ENCODE results near the gene BCAP31.
"Not testable (repeated sequence)": the region's sequence is repeated elsewhere in the genome, so short reads cannot be mapped to it uniquely, and the experiment has no call there.

Gene BCAP31

GRCh38 chrX:153714256-153714655 is 9.9 kb downstream of the BCAP31 start:
- TF ChIP-seq MAX (IDR thresholded peaks at IDR 0.05; ENCODE audit: low read depth, low read length) (no peak), CTCF (IDR thresholded peaks at IDR 0.05; ENCODE audit: low read depth, low read length) (no peak), MYC (IDR thresholded peaks at IDR 0.05; ENCODE audit: low read depth, low read length) (no peak), POLR2A (IDR thresholded peaks at IDR 0.05; ENCODE audit: extremely low read depth, insufficient read length) (no peak)
- no peak for DNase-seq (ENCODE audit: low read depth)

GRCh38 chrX:153709726-153710674 is 14.2 kb downstream of the BCAP31 start:
- no peak for TF ChIP-seq MAX (IDR thresholded peaks at IDR 0.05; ENCODE audit: low read depth, low read length)
- no peak for TF ChIP-seq POLR2A (IDR thresholded peaks at IDR 0.05; ENCODE audit: extremely low read depth, insufficient read length)
- TF ChIP-seq MYC (IDR thresholded peaks at IDR 0.05; ENCODE audit: low read depth, low read length), result no peak
- TF ChIP-seq CTCF (IDR thresholded peaks at IDR 0.05; ENCODE audit: low read depth, low read length), result no peak
- no peak overlapping the region for H3K4me3 ChIP-seq (ENCODE audit: low read depth, low read length)
- no peak for DNase-seq (ENCODE audit: low read depth)

More at GRCh38 chrX:153714256-153714655, 9.9 kb downstream of the BCAP31 start:
- H3K4me3 ChIP-seq (ENCODE audit: low read depth, low read length), result no peak overlapping the region

GRCh38 chrX:153708415-153708814 is 15.8 kb downstream of the BCAP31 start:
- peak; percentile 65 for DNase-seq (ENCODE audit: low read depth)
- TF ChIP-seq CTCF (IDR thresholded peaks at IDR 0.05; ENCODE audit: low read depth, low read length) (peak; percentile 47), MAX (IDR thresholded peaks at IDR 0.05; ENCODE audit: low read depth, low read length) (no peak)

GRCh38 chrX:153707406-153707805 is 16.8 kb downstream of the BCAP31 start:
- H3K4me3 ChIP-seq (ENCODE audit: low read depth, low read length), result no peak overlapping the region
- no peak for DNase-seq (ENCODE audit: low read depth)
- TF ChIP-seq POLR2A (IDR thresholded peaks at IDR 0.05; ENCODE audit: extremely low read depth, insufficient read length) (no peak), MAX (IDR thresholded peaks at IDR 0.05; ENCODE audit: low read depth, low read length) (no peak), MYC (IDR thresholded peaks at IDR 0.05; ENCODE audit: low read depth, low read length) (no peak), CTCF (IDR thresholded peaks at IDR 0.05; ENCODE audit: low read depth, low read length) (no peak)

More at GRCh38 chrX:153708415-153708814, 15.8 kb downstream of the BCAP31 start:
- H3K4me3 ChIP-seq (ENCODE audit: low read depth, low read length), result no peak overlapping the region

- no peak for DNase-seq (ENCODE audit: low read depth)
- H3K4me3 ChIP-seq (ENCODE audit: low read depth, low read length), result no peak overlapping the region
- TF ChIP-seq MAX (IDR thresholded peaks at IDR 0.05; ENCODE audit: low read depth, low read length), result no peak
- TF ChIP-seq CTCF (IDR thresholded peaks at IDR 0.05; ENCODE audit: low read depth, low read length), result no peak
- no peak for TF ChIP-seq POLR2A (IDR thresholded peaks at IDR 0.05; ENCODE audit: extremely low read depth, insufficient read length)
- no peak for TF ChIP-seq MYC (IDR thresholded peaks at IDR 0.05; ENCODE audit: low read depth, low read length)
Measured at GRCh38 chrX:153706799-153707198, 17.4 kb downstream of the BCAP31 start.

GRCh38 chrX:153705403-153706060 is 18.7 kb downstream of the BCAP31 start:
- not testable (repeated sequence) for DNase-seq (ENCODE audit: low read depth); H3K4me3 ChIP-seq (ENCODE audit: low read depth, low read length)

- not testable (repeated sequence) for DNase-seq (ENCODE audit: low read depth); H3K4me3 ChIP-seq (ENCODE audit: low read depth, low read length)
Measured at GRCh38 chrX:153704631-153705402, 19.4 kb downstream of the BCAP31 start.
